Fibroblast of villous mesenchyme (primary cell): ENCODE measurements around the gene PRKACG. TPM values are rescaled to one million over a fixed set of nuclear protein-coding genes. Genes with fewer than 3 reads are reported as not detected.
"Not testable (repeated sequence)": the region's sequence is repeated elsewhere in the genome, so short reads cannot be mapped to it uniquely, and the experiment has no call there.

Experiments used
- DNase-seq: peaks from one replicate; pipeline ENCODE4 v3.0.0-alpha.2; 2010; ENCODE audit warnings: low read depth
- H3K4me3 ChIP-seq: 2 replicates; pipeline ENCODE4 v1.5.1; 2011; ENCODE audit warnings: low read depth, mild to moderate bottlenecking, low read length
- CTCF ChIP-seq: IDR thresholded peaks from 2 replicates; pipeline ENCODE4 v1.5.1; 2012; ENCODE audit warnings: low read depth, mild to moderate bottlenecking, low read length; ENCODE audit not compliant: insufficient read depth
- total RNA-seq: library from RNA; depleted of rRNA; stranded (reverse); fragments of >200 nt; gene quantifications from 2 replicates; pipeline ENCODE4 v1.2.3, GENCODE V29; 2012

Gene PRKACG
- total RNA-seq, 1 donor: not detected

GRCh38 chr9:68991457-68991856, 22.5 kb downstream of the PRKACG start:
- no peak for DNase-seq
- H3K4me3 ChIP-seq: no peak overlapping the region
- no peak for TF ChIP-seq CTCF

GRCh38 chr9:68986949-68987348, 27.0 kb downstream of the PRKACG start:
- not testable (repeated sequence) for DNase-seq, H3K4me3 ChIP-seq

GRCh38 chr9:68983522-68984424, 30.1 kb downstream of the PRKACG start:
- H3K4me3 ChIP-seq: no peak overlapping the region
- TF ChIP-seq CTCF: no peak
- DNase-seq: no peak

GRCh38 chr9:68983008-68983411, 30.9 kb downstream of the PRKACG start:
- TF ChIP-seq CTCF: no peak
- DNase-seq: no peak
- H3K4me3 ChIP-seq: no peak overlapping the region

- peak; percentile 25 for DNase-seq
- H3K4me3 ChIP-seq: no peak overlapping the region
- TF ChIP-seq CTCF: no peak
Measured at GRCh38 chr9:68981789-68982188, 32.1 kb downstream of the PRKACG start.

GRCh38 chr9:68980341-68980914, 33.5 kb downstream of the PRKACG start:
- DNase-seq: no peak
- no peak for TF ChIP-seq CTCF
- no peak overlapping the region for H3K4me3 ChIP-seq

GRCh38 chr9:68979538-68980314, 34.2 kb downstream of the PRKACG start:
- no peak for DNase-seq
- no peak overlapping the region for H3K4me3 ChIP-seq
- TF ChIP-seq CTCF: no peak
